H1 (cell line): ENCODE data around the gene C11orf54. TPM values are rescaled to one million over a fixed set of nuclear protein-coding genes. Genes with fewer than 3 reads are reported as not detected.

Experiments used
- CTCF ChIA-PET: fragments of 300-600 bp; sonication (Branson Sonifier 250); formaldehyde crosslinking; loops from one replicate; lab custom pipeline; 2021; ENCODE audit not compliant: partially characterized antibody; lab: Charles Lee
- POLR2A ChIA-PET: fragments of 300-600 bp; sonication (Branson Sonifier 250); formaldehyde crosslinking; loops from one replicate; lab custom pipeline; 2021; ENCODE audit warnings: inconsistent platforms; ENCODE audit not compliant: partially characterized antibody; lab: Charles Lee
- DNase-seq, 2 experiments: peaks; one replicate each; pipeline versions ENCODE4 v3.0.0 to v3.0.0-alpha.2; 2010 to 2022; ENCODE audit warnings: low spot score in 2 of 2, low read depth in 1 of 2, mixed read lengths in 1 of 2
- FAIRE-seq: peaks from 2 replicates; lab custom pipeline; 2011; peaks lifted over from hg19 to GRCh38; lab: Jason Lieb, UNC
- H2AFZ ChIP-seq: 2 replicates; pipeline ENCODE4 v1.8.1; 2012; ENCODE audit warnings: low read length, inconsistent platforms
- H2AK5ac ChIP-seq: 2 replicates; pipeline ENCODE4 v1.6.1; 2013; ENCODE audit warnings: low read depth, low read length
- H2BK120ac ChIP-seq: replicated peaks from 2 replicates; pipeline ENCODE3; 2013; ENCODE audit warnings: low read depth, low read length, inconsistent platforms
- H2BK12ac ChIP-seq: 2 replicates; pipeline ENCODE4 v1.6.1; 2013; ENCODE audit warnings: low read depth, low read length
- H2BK15ac ChIP-seq: 2 replicates; pipeline ENCODE4 v1.6.1; 2013; ENCODE audit warnings: low read length
- H2BK20ac ChIP-seq: 2 replicates; pipeline ENCODE4 v1.6.1; 2013; ENCODE audit warnings: low read length
- H2BK5ac ChIP-seq: 2 replicates; pipeline ENCODE4 v1.6.1; 2013; ENCODE audit warnings: low read depth, low read length
- H3K14ac ChIP-seq: 2 replicates; pipeline ENCODE4 v1.6.1; 2013; ENCODE audit warnings: inconsistent platforms; ENCODE audit not compliant: insufficient read length
- H3K18ac ChIP-seq: 2 replicates; pipeline ENCODE4 v1.6.1; 2013; ENCODE audit warnings: low read length; ENCODE audit errors: extremely low read depth
- H3K23ac ChIP-seq: 2 replicates; pipeline ENCODE4 v1.6.1; 2013; ENCODE audit warnings: inconsistent platforms; ENCODE audit not compliant: insufficient read length
- H3K23me2 ChIP-seq: 2 replicates; pipeline ENCODE4 v1.6.1; 2013; ENCODE audit warnings: low read depth, low read length
- H3K27ac ChIP-seq: 2 replicates; pipeline ENCODE4 v1.6.1; 2011; ENCODE audit warnings: low read depth, low read length, inconsistent platforms
- H3K27me3 ChIP-seq, 4 experiments: replicated peaks in 1 of 4; 1 replicate in 1 of 4; 2 replicates in 3 of 4; pipeline versions ENCODE4 v1.6.1 to v1.8.1; 2011 to 2013; ENCODE audit warnings: low read length in 3 of 4, mild to moderate bottlenecking in 3 of 4, inconsistent platforms in 2 of 4, mixed read lengths in 2 of 4, moderate library complexity in 1 of 4; ENCODE audit not compliant: control insufficient read depth in 3 of 4, insufficient read depth in 3 of 4; ENCODE audit errors: extremely low read depth in 1 of 4
- H3K36me3 ChIP-seq, 4 experiments: 2 replicates each; pipeline versions ENCODE4 v1.6.1 to v1.8.1; 2011 to 2013; ENCODE audit warnings: mild to moderate bottlenecking in 4 of 4, low read length in 3 of 4, moderate library complexity in 2 of 4, control low read depth in 1 of 4, inconsistent platforms in 1 of 4; ENCODE audit not compliant: insufficient read depth in 4 of 4, control insufficient read depth in 2 of 4
- H3K4ac ChIP-seq: replicated peaks from 2 replicates; pipeline ENCODE3; 2013; ENCODE audit warnings: low read length, low read depth, mixed read lengths, inconsistent platforms; ENCODE audit not compliant: insufficient read length
- H3K4me1 ChIP-seq, 4 experiments: replicated peaks in 1 of 4; 1 replicate in 1 of 4; 2 replicates in 3 of 4; pipeline versions ENCODE4 v1.6.1 to v1.8.1; 2011 to 2013; ENCODE audit warnings: low read length in 3 of 4, inconsistent platforms in 2 of 4, mixed read lengths in 1 of 4; ENCODE audit not compliant: insufficient read depth in 4 of 4, control insufficient read depth in 3 of 4
- H3K4me2 ChIP-seq, 2 experiments: 2 replicates each; pipeline versions ENCODE4 v1.6.1 to v1.8.1; 2011 to 2013; ENCODE audit warnings: low read depth in 2 of 2, low read length in 2 of 2, control low read depth in 1 of 2, inconsistent platforms in 1 of 2, mild to moderate bottlenecking in 1 of 2; ENCODE audit not compliant: insufficient read depth in 1 of 2
- H3K4me3 ChIP-seq, 4 experiments: fragments of 200-600, 300-600 bp in 1 of 4; sonication (generic), shearing (Covaris generic), sonication (Bioruptor Twin) in 1 of 4; 2 replicates each; pipeline versions ENCODE4 v1.5.1 to v1.8.1; 2011 to 2016; ENCODE audit warnings: low read length in 4 of 4, low read depth in 3 of 4, control low read depth in 2 of 4, inconsistent platforms in 2 of 4, mild to moderate bottlenecking in 2 of 4, mixed read lengths in 1 of 4, moderate library complexity in 1 of 4; ENCODE audit not compliant: insufficient read depth in 2 of 4; ENCODE audit errors: extremely low read depth in 1 of 4
- H3K56ac ChIP-seq: replicated peaks from 2 replicates; pipeline ENCODE3; 2013; ENCODE audit warnings: low read depth, mild to moderate bottlenecking, mixed read lengths, low read length, inconsistent platforms; ENCODE audit not compliant: insufficient read length
- H3K79me1 ChIP-seq: 2 replicates; pipeline ENCODE4 v1.6.1; 2013; ENCODE audit warnings: low read depth, low read length, control low read depth
- H3K79me2 ChIP-seq, 2 experiments: 2 replicates each; pipeline versions ENCODE4 v1.6.1 to v1.8.1; 2012 to 2013; ENCODE audit warnings: low read length in 2 of 2, mild to moderate bottlenecking in 2 of 2, inconsistent platforms in 1 of 2; ENCODE audit not compliant: insufficient read depth in 2 of 2, control insufficient read depth in 1 of 2
- H3K9ac ChIP-seq, 4 experiments: replicated peaks in 1 of 4; 1 replicate in 1 of 4; 2 replicates in 3 of 4; pipeline versions ENCODE4 v1.6.1 to v1.8.1; 2011 to 2013; ENCODE audit warnings: low read depth in 3 of 4, low read length in 3 of 4, control low read depth in 2 of 4, mild to moderate bottlenecking in 2 of 4, moderate library complexity in 2 of 4, inconsistent platforms in 1 of 4; ENCODE audit errors: extremely low read depth in 1 of 4
- H3K9me3 ChIP-seq, 2 experiments: 2 replicates each; pipeline versions ENCODE4 v1.6.1 to v1.8.1; 2012 to 2013; ENCODE audit warnings: mild to moderate bottlenecking in 2 of 2, moderate library complexity in 2 of 2, control low read depth in 1 of 2, inconsistent platforms in 1 of 2, low read depth in 1 of 2, low read length in 1 of 2, mixed read lengths in 1 of 2; ENCODE audit not compliant: insufficient read depth in 2 of 2
- H4K20me1 ChIP-seq, 2 experiments: replicated peaks in 1 of 2; 2 replicates each; pipeline versions ENCODE3 to v1.8.1; 2011 to 2013; ENCODE audit warnings: inconsistent platforms in 2 of 2, low read length in 2 of 2, mild to moderate bottlenecking in 1 of 2; ENCODE audit not compliant: insufficient read depth in 2 of 2, control insufficient read depth in 1 of 2
- H4K5ac ChIP-seq: 2 replicates; pipeline ENCODE4 v1.6.1; 2013; ENCODE audit warnings: low read length, low read depth, mixed read lengths, inconsistent platforms; ENCODE audit not compliant: insufficient read length
- H4K8ac ChIP-seq: 2 replicates; pipeline ENCODE4 v1.8.0; 2013; ENCODE audit warnings: mild to moderate bottlenecking, moderate library complexity, low read length, inconsistent platforms; ENCODE audit not compliant: insufficient read depth; ENCODE audit errors: extremely low read depth
- H4K91ac ChIP-seq: replicated peaks from 2 replicates; pipeline ENCODE3; 2013; ENCODE audit warnings: low read length, mixed read lengths, inconsistent platforms; ENCODE audit not compliant: insufficient read length
- ATF3 ChIP-seq: IDR thresholded peaks from 2 replicates; pipeline ENCODE4 v1.6.1; 2011; ENCODE audit warnings: low read depth, mild to moderate bottlenecking, low read length; ENCODE audit not compliant: insufficient read depth
- CREB1 ChIP-seq: IDR thresholded peaks from 2 replicates; pipeline ENCODE4 v1.6.1; 2012; ENCODE audit warnings: inconsistent platforms
- GABPA ChIP-seq: IDR thresholded peaks from 2 replicates; pipeline ENCODE4 v1.6.1; 2011; ENCODE audit warnings: mild to moderate bottlenecking, low read length, moderate library complexity, borderline replicate concordance; ENCODE audit not compliant: insufficient read depth
- GTF2F1 ChIP-seq: IDR thresholded peaks from 2 replicates; pipeline ENCODE4 v1.6.1; 2012; ENCODE audit warnings: low read depth, low read length, improper control_type of control experiment, borderline replicate concordance
- POLR2A ChIP-seq, 2 experiments: IDR thresholded peaks; 1 replicate in 1 of 2; 2 replicates in 1 of 2; pipeline ENCODE4 v1.6.1; 2011; ENCODE audit warnings: low read depth in 2 of 2, low read length in 2 of 2, mild to moderate bottlenecking in 2 of 2; ENCODE audit errors: control extremely low read depth in 1 of 2
- POLR2AphosphoS5 ChIP-seq: IDR thresholded peaks from 2 replicates; pipeline ENCODE4 v1.6.1; 2011; ENCODE audit warnings: low read depth, low read length
- RFX5 ChIP-seq: IDR thresholded peaks from 2 replicates; pipeline ENCODE4 v1.6.1; 2011; ENCODE audit warnings: low read depth, low read length, improper control_type of control experiment, borderline replicate concordance
- WGBS, 2 experiments: shearing (Covaris generic) in 1 of 2; methylation state at CpG; one replicate each; pipeline versions ENCODE4 v1.1.6 to v1.1.7; 2013 to 2015; ENCODE audit warnings: low lambda C conversion rate in 2 of 2, mixed read lengths in 2 of 2, inconsistent platforms in 1 of 2, low coverage in 1 of 2, missing lambda C conversion rate in 1 of 2; ENCODE audit not compliant: insufficient replicate concordance in 2 of 2, insufficient coverage in 1 of 2, insufficient read length in 1 of 2; ENCODE audit errors: extremely low coverage in 1 of 2, missing lambda C conversion rate in 1 of 2; 5-methylcytosine and 5-hydroxymethylcytosine counted together
- polyA plus RNA-seq, 7 experiments: library from polyadenylated mRNA; depleted of rRNA in 3 of 7; stranded (reverse) in 5 of 7; unstranded in 2 of 7; fragments of >200 nt in 5 of 7; fragments of 200-250 nt in 2 of 7; gene quantifications; 1 replicate in 5 of 7; 2 replicates in 1 of 7; 4 replicates in 1 of 7; pipeline versions ENCODE4 v1.2.1 to v1.2.3, GENCODE V29; 2011 to 2013; ENCODE audit warnings: missing spikeins in 2 of 7, mixed read lengths in 2 of 7
- total RNA-seq: library from RNA; stranded (reverse); fragmentation: NEBNext Ultra II Directional; extraction: Animal tissue kit (Norgen Biotek cat#: 25700); gene quantifications from 2 replicates; pipeline ENCODE4 v1.2.1, GENCODE V29; 2021
- TF ChIP-seq, protein P1 (sequence below): IDR thresholded peaks from 2 replicates; pipeline ENCODE4 v1.6.1; 2012; ENCODE audit warnings: low read length, inconsistent platforms

C11orf54 gene
- total and polyA plus RNA-seq, 2 of the 8 experiments (the other 6 are each of a cell fraction or from before 2014, with no cell fraction given) = 14.7 to 24.5 TPM

- Histone ChIP-seq H3K79me2 (peaks cover 8 to 50% of the 10 kb centered on the region in 2 experiments; a peak in 3 of 4 replicates), H4K5ac (no peak overlapping the region), H3K79me1 (no peaks in the 10 kb centered on the region), H3K27me3 (no peaks in the 10 kb centered on the region), H4K20me1 (peaks cover 18 to 21% of the 10 kb centered on the region in 2 experiments), H3K4me2 (no peak overlapping the region), H3K9me3 (no peaks in the 10 kb centered on the region), H2AK5ac (no peak overlapping the region), H3K18ac (no peak overlapping the region), H3K14ac (no peak overlapping the region), H3K27ac (no peak overlapping the region), H3K4ac (no peak overlapping the region), H3K4me1 (peaks cover 0 to 9% (median 3%) of the 10 kb centered on the region in 4 experiments; a peak in 4 of 7 replicates), H3K23me2 (no peaks in the 10 kb centered on the region), H2BK120ac (no peak overlapping the region), H3K23ac (no peak overlapping the region), H2BK12ac (no peak overlapping the region), H2BK5ac (no peak overlapping the region), H2BK15ac (no peak overlapping the region), H3K56ac (no peak overlapping the region), H2BK20ac (no peak overlapping the region), H3K36me3 (peaks cover 54 to 100% (median 92%) of the 10 kb centered on the region in 4 experiments), H3K9ac (no peak overlapping the region), H2AFZ (no peak overlapping the region), H3K4me3 (peak overlapping the region in 1 of 4 experiments; percentile 9; a peak in 1 of 8 replicates), H4K8ac (no peak overlapping the region), H4K91ac (no peak overlapping the region)
- ChIA-PET CTCF (interaction anchor here (0.6 to 0.7 kb wide), 2 partner anchors 57 to 416 kb away, joined by 3 read pairs; no protein-coding TSS in a partner anchor), POLR2A (interaction anchor here (0.5 to 16.4 kb wide), 4 partner anchors 11 to 64 kb away, joined by 3 to 495 read pairs (median 4); no protein-coding TSS in a partner anchor)
- WGBS, 2 experiments = 94% methylated on average over 1 of the region's 1 CpG; no CpG with 5 or more reads in 1 of the 2 experiments
- FAIRE-seq (no peak), DNase-seq (no peak)
- TF ChIP-seq CREB1 = no peak
- no peak for TF ChIP-seq GABPA
- TF ChIP-seq POLR2A (IDR thresholded peaks at IDR 0.05; ENCODE audit: control extremely low read depth in 1 of 2, low read depth in 2 of 2, low read length in 2 of 2) = peak; percentile 63 to 79
- TF ChIP-seq, protein P1, sequence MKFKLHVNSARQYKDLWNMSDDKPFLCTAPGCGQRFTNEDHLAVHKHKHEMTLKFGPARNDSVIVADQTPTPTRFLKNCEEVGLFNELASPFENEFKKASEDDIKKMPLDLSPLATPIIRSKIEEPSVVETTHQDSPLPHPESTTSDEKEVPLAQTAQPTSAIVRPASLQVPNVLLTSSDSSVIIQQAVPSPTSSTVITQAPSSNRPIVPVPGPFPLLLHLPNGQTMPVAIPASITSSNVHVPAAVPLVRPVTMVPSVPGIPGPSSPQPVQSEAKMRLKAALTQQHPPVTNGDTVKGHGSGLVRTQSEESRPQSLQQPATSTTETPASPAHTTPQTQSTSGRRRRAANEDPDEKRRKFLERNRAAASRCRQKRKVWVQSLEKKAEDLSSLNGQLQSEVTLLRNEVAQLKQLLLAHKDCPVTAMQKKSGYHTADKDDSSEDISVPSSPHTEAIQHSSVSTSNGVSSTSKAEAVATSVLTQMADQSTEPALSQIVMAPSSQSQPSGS = no peak
- peak; percentile 77 for TF ChIP-seq POLR2AphosphoS5
- no peak for TF ChIP-seq ATF3
- no peak for TF ChIP-seq RFX5
- no peak for TF ChIP-seq GTF2F1
Measured at GRCh38 chr11:93734427-93735222, 6.8 kb upstream of the C11orf54 start.
